A549 (cell line): ENCODE data around the gene RABL6. TPM values are rescaled to one million over a fixed set of nuclear protein-coding genes. Genes with fewer than 3 reads are reported as not detected.

Experiments used
- ATAC-seq, 2 experiments: fragments of 200-7000 bp in 1 of 2; fragments of >200 bp in 1 of 2; cut with Nextera tagmentation in 1 of 2; cut with Tn5 transposase in 1 of 2; 3 replicates each; pipeline versions ENCODE4 v1.8.0 to v1.9.1; 2018 to 2020; ENCODE audit warnings: mild to moderate bottlenecking in 1 of 2, moderate library complexity in 1 of 2
- CTCF ChIA-PET: fragments of 300-600 bp; sonication (Branson Sonifier 250); formaldehyde crosslinking; extraction: SDS; loops from one replicate; lab custom pipeline; 2021; ENCODE audit warnings: antibody characterized with exemption, inconsistent platforms; lab: Yijun Ruan, JAX
- POLR2A ChIA-PET: fragments of 350-600 bp; formaldehyde crosslinking; extraction: SDS; loops from one replicate; lab custom pipeline; 2021; ENCODE audit warnings: antibody characterized with exemption, inconsistent platforms; lab: Yijun Ruan, JAX
- DNase-seq, 2 experiments: peaks; one replicate each; pipeline versions ENCODE4 v3.0.0 to v3.0.0-alpha.2; 2011 to 2016; ENCODE audit warnings: low read depth in 1 of 2, low spot score in 1 of 2
- FAIRE-seq: peaks from 2 replicates; lab custom pipeline; 2011; peaks lifted over from hg19 to GRCh38; lab: Jason Lieb, UNC
- H3K27ac ChIP-seq, 2 experiments: fragments of >200 bp; sonication (Bioruptor Twin); formaldehyde crosslinking; 3 replicates each; pipeline ENCODE4 v1.5.1; 2016 to 2017
- H3K4me1 ChIP-seq: fragments of >200 bp; sonication (Bioruptor Twin); formaldehyde crosslinking; 3 replicates; pipeline ENCODE4 v1.6.1; 2016
- H3K4me2 ChIP-seq: fragments of >200 bp; sonication (Bioruptor Twin); formaldehyde crosslinking; 3 replicates; pipeline ENCODE4 v1.6.1; 2016
- H3K4me3 ChIP-seq: fragments of >200 bp; sonication (Bioruptor Twin); formaldehyde crosslinking; 3 replicates; pipeline ENCODE4 v1.5.1; 2016
- H3K9me3 ChIP-seq: fragments of >200 bp; sonication (Bioruptor Twin); formaldehyde crosslinking; 3 replicates; pipeline ENCODE4 v1.6.1; 2016
- BHLHE40 ChIP-seq: IDR thresholded peaks from 2 replicates; pipeline ENCODE4 v1.6.1; 2012; ENCODE audit warnings: low read depth, low read length, inconsistent platforms
- CBX8 ChIP-seq: fragments of 200-600 bp; sonication (generic); IDR thresholded peaks from 2 replicates; pipeline ENCODE4 v1.6.1; 2016
- EHMT2 ChIP-seq: fragments of 200-600 bp; sonication (generic); IDR thresholded peaks from 2 replicates; pipeline ENCODE4 v1.6.1; 2016; ENCODE audit warnings: antibody characterized with exemption, low read depth, mild to moderate bottlenecking, moderate library complexity
- ELK1 ChIP-seq: fragments of 150-350 bp; IDR thresholded peaks from 2 replicates; pipeline ENCODE4 v1.6.1; 2014; ENCODE audit warnings: low read depth, mild to moderate bottlenecking, low read length
- EP300 ChIP-seq, 2 experiments: fragments of >200 bp; sonication (Bioruptor Twin); formaldehyde crosslinking; IDR thresholded peaks; 2 replicates in 1 of 2; 3 replicates in 1 of 2; pipeline ENCODE4 v1.6.1; 2016 to 2017
- FOSB ChIP-seq: fragments of 250-450 bp; sonication (Bioruptor Pico); IDR thresholded peaks from 2 replicates; pipeline ENCODE4 v1.5.0; 2020; ENCODE audit warnings: mild to moderate bottlenecking, moderate library complexity
- HOXB13 ChIP-seq: fragments of 250-450 bp; sonication (Bioruptor Pico); IDR thresholded peaks from 2 replicates; pipeline ENCODE4 v1.5.0; 2020; ENCODE audit warnings: low read depth, mild to moderate bottlenecking, moderate library complexity
- KDM5A ChIP-seq: fragments of 200-600 bp; sonication (generic); IDR thresholded peaks from 2 replicates; pipeline ENCODE4 v1.6.1; 2016; ENCODE audit warnings: antibody characterized with exemption, mild to moderate bottlenecking
- NPAS2 ChIP-seq: fragments of 250-450 bp; sonication (Bioruptor Pico); IDR thresholded peaks from 2 replicates; pipeline ENCODE4 v1.8.0; 2022; ENCODE audit warnings: mild to moderate bottlenecking, moderate library complexity, borderline replicate concordance
- POLR2AphosphoS2 ChIP-seq: conservative IDR thresholded peaks from 2 replicates; pipeline ENCODE4 v1.6.1; 2012; ENCODE audit warnings: low read length, improper control_type of control experiment, inconsistent platforms
- RFX5 ChIP-seq: fragments of 450-650 bp; IDR thresholded peaks from 2 replicates; pipeline ENCODE4 v1.7.1; 2014; ENCODE audit warnings: antibody characterized with exemption, mild to moderate bottlenecking, moderate library complexity
- RNF2 ChIP-seq: fragments of 200-600 bp; sonication (generic); IDR thresholded peaks from 2 replicates; pipeline ENCODE4 v1.6.1; 2016; ENCODE audit warnings: low read depth, mild to moderate bottlenecking, antibody characterized with exemption, moderate library complexity, borderline replicate concordance
- WGBS: methylation state at CpG from one replicate; pipeline ENCODE4 v1.1.6; 2017; ENCODE audit errors: missing lambda C conversion rate; 5-methylcytosine and 5-hydroxymethylcytosine counted together
- polyA plus RNA-seq, 4 experiments: library from polyadenylated mRNA; depleted of rRNA in 3 of 4; stranded (reverse); fragments of >200 nt; fragmentation: RNase III in 1 of 4; extraction: RNeasy Plus Mini Kit Qiagen cat#74134 plus additional on column Dnase treatment in 1 of 4; gene quantifications; 2 replicates in 3 of 4; 3 replicates in 1 of 4; pipeline ENCODE4 v1.2.3, GENCODE V29; 2011 to 2017
- TF ChIP-seq, protein P1 (sequence below): fragments of >200 bp; sonication (Bioruptor Twin); formaldehyde crosslinking; IDR thresholded peaks from 3 replicates; pipeline ENCODE4 v1.5.1; 2016
- TF ChIP-seq, protein P2 (sequence below): fragments of 250-450 bp; sonication (Bioruptor Pico); IDR thresholded peaks from 2 replicates; pipeline ENCODE4 v1.5.0; 2021; ENCODE audit warnings: mild to moderate bottlenecking, moderate library complexity, borderline replicate concordance

The RABL6 gene
- polyA plus RNA-seq, 2 of the 4 experiments (the other 2 are of a cell fraction): 46.8 to 71.4 TPM

DNA sequence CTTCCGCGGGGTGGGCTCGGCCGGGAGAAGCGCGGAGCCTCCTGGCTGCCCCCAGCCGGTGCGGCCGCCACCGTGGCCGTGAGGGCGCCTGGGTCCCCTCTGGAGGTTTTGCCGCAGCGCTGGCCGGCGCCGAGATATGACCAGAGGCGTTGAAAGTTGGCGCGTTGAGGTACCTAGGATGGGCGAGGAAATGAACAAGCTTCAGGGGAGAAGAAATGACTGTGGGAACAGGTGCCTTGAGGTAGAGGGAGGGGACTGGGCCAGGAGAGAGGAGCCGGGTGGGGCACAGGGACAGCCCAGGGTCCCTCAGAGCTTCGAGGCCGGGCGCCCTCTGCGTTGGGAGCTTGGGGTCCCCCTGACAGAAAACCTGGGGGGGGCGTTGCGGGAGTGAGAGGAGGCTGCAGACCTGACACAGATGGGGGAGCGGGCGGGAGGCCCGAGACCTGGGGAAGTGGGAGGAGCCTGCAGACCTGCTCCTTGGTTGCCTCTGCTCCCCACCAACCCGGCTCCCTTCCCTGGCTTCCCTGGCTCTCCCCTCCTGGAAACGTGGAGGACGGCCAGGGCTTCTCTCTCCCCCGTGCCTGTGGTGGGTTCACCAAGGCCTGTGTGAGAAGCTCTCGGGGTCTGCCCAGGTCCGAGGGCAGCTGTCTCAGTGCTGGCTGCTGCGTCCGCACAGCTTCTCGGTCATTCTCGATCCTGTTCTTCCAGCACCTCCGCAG lies 14.2 kb downstream of the RABL6 start:
- H3K4me2 ChIP-seq: no peak overlapping the region
- H3K4me3 ChIP-seq: no peak overlapping the region
- 95% methylated on average over 40 of the region's 42 CpGs for WGBS
- POLR2A ChIA-PET: no interaction called here
- TF ChIP-seq, protein P1, sequence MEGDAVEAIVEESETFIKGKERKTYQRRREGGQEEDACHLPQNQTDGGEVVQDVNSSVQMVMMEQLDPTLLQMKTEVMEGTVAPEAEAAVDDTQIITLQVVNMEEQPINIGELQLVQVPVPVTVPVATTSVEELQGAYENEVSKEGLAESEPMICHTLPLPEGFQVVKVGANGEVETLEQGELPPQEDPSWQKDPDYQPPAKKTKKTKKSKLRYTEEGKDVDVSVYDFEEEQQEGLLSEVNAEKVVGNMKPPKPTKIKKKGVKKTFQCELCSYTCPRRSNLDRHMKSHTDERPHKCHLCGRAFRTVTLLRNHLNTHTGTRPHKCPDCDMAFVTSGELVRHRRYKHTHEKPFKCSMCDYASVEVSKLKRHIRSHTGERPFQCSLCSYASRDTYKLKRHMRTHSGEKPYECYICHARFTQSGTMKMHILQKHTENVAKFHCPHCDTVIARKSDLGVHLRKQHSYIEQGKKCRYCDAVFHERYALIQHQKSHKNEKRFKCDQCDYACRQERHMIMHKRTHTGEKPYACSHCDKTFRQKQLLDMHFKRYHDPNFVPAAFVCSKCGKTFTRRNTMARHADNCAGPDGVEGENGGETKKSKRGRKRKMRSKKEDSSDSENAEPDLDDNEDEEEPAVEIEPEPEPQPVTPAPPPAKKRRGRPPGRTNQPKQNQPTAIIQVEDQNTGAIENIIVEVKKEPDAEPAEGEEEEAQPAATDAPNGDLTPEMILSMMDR: no peak
- TF ChIP-seq POLR2AphosphoS2 (no peak), RNF2 (no peak), CBX8 (no peak), BHLHE40 (no peak)
- TF ChIP-seq, all 56 proteins: peak for 0
- FAIRE-seq (no peak), ATAC-seq (no peak), DNase-seq (no peak)
- Histone ChIP-seq H3K9me3 (no peaks in the 10 kb centered on the region), H3K4me1 (no peaks in the 10 kb centered on the region), H3K27ac (no peak overlapping the region)
- CTCF ChIA-PET: interaction anchor here (0.6 to 6.5 kb wide), 7 partner anchors 9 to 207 kb away, joined by 3 to 44 read pairs (median 3); partner anchors contain the start of genes AJM1 and RABL6

DNA sequence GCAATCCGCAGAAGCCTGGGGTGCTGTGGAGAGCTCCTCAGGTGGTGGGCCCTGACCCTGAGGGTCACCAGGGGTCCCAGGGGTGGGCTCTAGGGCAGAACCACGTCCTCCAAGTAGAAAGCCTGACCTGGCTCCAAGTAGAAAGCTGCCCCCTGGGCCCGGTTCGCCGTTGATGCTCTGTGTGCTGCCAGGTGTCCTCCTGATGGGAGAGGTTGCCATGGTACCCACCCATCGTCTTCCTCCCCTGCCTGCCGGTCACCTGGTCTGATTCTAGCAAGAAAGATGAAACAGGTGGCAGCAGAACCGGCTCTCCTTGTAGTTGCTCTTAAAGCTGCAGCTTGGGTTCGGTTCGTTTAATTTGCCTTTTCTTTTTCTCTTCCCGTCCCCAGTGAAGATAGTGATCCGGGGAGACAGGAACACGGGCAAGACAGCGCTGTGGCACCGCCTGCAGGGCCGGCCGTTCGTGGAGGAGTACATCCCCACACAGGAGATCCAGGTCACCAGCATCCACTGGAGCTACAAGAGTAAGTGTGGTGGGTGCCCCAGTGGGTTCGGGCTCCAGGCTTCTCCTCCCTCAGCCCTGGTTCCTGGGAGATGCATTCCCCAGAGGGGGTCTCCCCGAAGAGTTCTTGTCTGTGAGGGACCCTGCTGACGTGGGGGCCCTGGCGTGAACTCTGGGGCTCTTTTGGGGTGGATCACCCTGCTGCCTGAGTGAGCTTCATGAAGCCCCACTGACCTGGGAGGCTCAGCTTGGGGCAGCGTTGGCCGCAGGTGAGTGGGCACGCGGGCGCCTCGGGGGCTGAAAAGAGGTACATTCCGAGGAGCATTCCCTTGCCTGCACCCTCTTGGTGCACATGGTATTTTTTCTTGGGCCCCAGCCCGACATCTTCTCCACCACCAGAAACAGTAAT lies 15.6 kb downstream of the RABL6 start:
- POLR2A ChIA-PET: no interaction called here

More for the DNA sequence above, 15.6 kb downstream of the RABL6 start:
- Histone ChIP-seq H3K27ac (no peak overlapping the region), H3K4me2 (no peak overlapping the region), H3K4me1 (no peaks in the 10 kb centered on the region), H3K4me3 (no peak overlapping the region), H3K9me3 (no peaks in the 10 kb centered on the region)
- 87% methylated on average over 28 of the region's 30 CpGs for WGBS
- DNase-seq: no peak
- no peak for ATAC-seq
- FAIRE-seq: no peak
- TF ChIP-seq RFX5 (no peak), EP300 (IDR thresholded peaks at IDR 0.05) (no peak), FOSB (CRISPR knock-in tag) (no peak), KDM5A (no peak), NPAS2 (CRISPR knock-in tag) (no peak), EHMT2 (no peak), ELK1 (no peak), HOXB13 (CRISPR knock-in tag) (no peak)
- TF ChIP-seq, protein P2, sequence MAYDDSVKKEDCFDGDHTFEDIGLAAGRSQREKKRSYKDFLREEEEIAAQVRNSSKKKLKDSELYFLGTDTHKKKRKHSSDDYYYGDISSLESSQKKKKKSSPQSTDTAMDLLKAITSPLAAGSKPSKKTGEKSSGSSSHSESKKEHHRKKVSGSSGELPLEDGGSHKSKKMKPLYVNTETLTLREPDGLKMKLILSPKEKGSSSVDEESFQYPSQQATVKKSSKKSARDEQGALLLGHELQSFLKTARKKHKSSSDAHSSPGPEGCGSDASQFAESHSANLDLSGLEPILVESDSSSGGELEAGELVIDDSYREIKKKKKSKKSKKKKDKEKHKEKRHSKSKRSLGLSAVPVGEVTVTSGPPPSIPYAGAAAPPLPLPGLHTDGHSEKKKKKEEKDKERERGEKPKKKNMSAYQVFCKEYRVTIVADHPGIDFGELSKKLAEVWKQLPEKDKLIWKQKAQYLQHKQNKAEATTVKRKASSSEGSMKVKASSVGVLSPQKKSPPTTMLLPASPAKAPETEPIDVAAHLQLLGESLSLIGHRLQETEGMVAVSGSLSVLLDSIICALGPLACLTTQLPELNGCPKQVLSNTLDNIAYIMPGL: no peak
- TF ChIP-seq, protein P1: no peak
- TF ChIP-seq, all 56 proteins: peak for 0
- CTCF ChIA-PET: interaction anchor here (0.8 to 6.5 kb wide), 8 partner anchors 8 to 206 kb away, joined by 3 to 44 read pairs (median 4); partner anchors contain the start of gene AJM1
